ENCODE data around the gene AP5S1. TPM values are rescaled to one million over a fixed set of nuclear protein-coding genes. Genes with fewer than 3 reads are reported as not detected.

Gene AP5S1
- total and polyA plus RNA-seq, 2 of the 13 experiments (the other 11 are each of a cell fraction or from before 2014, with no cell fraction given), result 7.9 to 23.2 TPM

DNA sequence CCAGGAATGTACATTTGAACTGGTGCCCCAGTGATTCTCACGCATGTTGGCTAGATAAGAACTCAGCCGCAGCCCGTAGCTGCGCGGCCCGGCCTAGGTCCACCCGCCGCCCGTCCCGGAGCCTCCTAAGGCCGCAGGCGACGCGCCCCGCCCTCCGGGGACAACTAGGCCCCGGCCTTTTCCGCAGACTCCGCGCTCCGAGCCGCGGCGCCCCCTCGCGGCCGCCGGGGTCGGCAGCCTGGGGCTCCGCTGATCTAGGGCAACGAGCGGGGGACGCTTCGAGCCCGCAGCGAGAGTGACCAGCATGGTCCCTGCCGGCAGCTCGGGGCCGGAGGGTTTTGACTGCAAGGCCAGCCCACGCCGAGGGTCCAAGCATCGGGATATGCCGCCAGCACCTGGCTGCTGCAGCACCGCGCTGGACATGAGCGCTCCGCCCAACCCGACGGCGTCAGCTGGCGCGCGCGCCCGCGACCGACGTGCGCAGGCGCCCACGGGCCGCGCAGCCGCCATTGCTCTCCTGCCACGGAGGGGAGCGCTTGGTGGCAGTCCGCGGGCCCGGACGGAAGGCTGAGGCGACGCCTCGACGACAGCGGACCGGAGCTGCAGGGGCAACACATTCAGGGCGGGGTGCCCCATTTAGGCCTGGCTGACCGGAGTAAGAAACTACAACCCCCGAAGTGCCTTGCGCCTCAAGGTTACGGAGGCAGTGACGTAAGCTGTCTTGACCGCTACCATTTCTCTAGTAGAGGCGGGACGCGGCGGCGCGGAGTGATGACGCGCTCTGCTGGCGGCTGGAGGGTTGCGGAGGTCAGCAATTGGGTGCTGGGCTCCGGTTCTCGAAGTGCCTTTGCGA lies at the start of gene AP5S1 (continued):
- TF ChIP-seq NCOA5 (CRISPR knock-in tag; IDR thresholded peaks at IDR 0.05) (peak; percentile 84; the same call in 1 of the 2 replicates), YY1 (IDR thresholded peaks at IDR 0.05; ENCODE audit: insufficient read depth, insufficient replicate concordance, low read depth, low read length) (peak; percentile 99), JUND (CRISPR knock-in tag; IDR thresholded peaks at IDR 0.05) (peak; percentile 78; the same call in 1 of the 2 replicates), CENPX (CRISPR knock-in tag; IDR thresholded peaks at IDR 0.05) (no peak), SIN3B (IDR thresholded peaks at IDR 0.05; ENCODE audit: low read length) (peak; percentile 85), SP5 (CRISPR knock-in tag; IDR thresholded peaks at IDR 0.05; ENCODE audit: borderline replicate concordance, low read depth) (peak; percentile 92), SOX5 (CRISPR knock-in tag; IDR thresholded peaks at IDR 0.05; ENCODE audit: borderline replicate concordance) (peak; percentile 43), FOXA1 (IDR thresholded peaks at IDR 0.05) (no peak), FOXA1 (CRISPR knock-in tag; IDR thresholded peaks at IDR 0.05) (peak; percentile 46; the same call in 1 of the 2 replicates), ZFP36L2 (CRISPR knock-in tag; IDR thresholded peaks at IDR 0.05) (no peak; the same call in none of the 2 replicates), TSC22D2 (CRISPR knock-in tag; IDR thresholded peaks at IDR 0.05; ENCODE audit: borderline replicate concordance) (0 out of 2 replicates have a peak, but pooled peaks have one; percentile 88), HNF1A (IDR thresholded peaks at IDR 0.05; ENCODE audit: low read depth) (peak; percentile 60; the same call in 1 of the 2 replicates), HNF1A (CRISPR knock-in tag; IDR thresholded peaks at IDR 0.05; ENCODE audit: borderline replicate concordance) (peak; percentile 78), RBM39 (IDR thresholded peaks at IDR 0.05; ENCODE audit: low read depth, low read length, poor library complexity, severe bottlenecking) (peak; percentile 96), ZNF143 (CRISPR knock-in tag; IDR thresholded peaks at IDR 0.05) (peak; percentile 96), FIP1L1 (IDR thresholded peaks at IDR 0.05; ENCODE audit: borderline replicate concordance, insufficient read depth, low read depth, low read length) (0 out of 2 replicates have a peak, but pooled peaks have one; percentile 39), FOXO4 (CRISPR knock-in tag; conservative IDR thresholded peaks at IDR 0.05) (peak; percentile 97; the same call in 1 of the 2 replicates)
- TF ChIP-seq, protein P1, sequence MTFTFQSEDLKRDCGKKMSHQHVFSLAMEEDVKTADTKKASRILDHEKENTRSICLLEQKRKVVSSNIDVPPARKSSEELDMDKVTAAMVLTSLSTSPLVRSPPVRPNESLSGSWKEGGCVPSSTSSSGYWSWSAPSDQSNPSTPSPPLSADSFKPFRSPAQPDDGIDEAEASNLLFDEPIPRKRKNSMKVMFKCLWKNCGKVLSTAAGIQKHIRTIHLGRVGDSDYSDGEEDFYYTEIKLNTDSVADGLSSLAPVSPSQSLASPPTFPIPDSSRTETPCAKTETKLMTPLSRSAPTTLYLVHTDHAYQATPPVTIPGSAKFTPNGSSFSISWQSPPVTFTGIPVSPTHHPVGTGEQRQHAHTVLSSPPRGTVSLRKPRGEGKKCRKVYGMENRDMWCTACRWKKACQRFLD (CRISPR knock-in tag; IDR thresholded peaks at IDR 0.05; ENCODE audit: borderline replicate concordance), result peak; percentile 92
- TF ChIP-seq, protein P2, sequence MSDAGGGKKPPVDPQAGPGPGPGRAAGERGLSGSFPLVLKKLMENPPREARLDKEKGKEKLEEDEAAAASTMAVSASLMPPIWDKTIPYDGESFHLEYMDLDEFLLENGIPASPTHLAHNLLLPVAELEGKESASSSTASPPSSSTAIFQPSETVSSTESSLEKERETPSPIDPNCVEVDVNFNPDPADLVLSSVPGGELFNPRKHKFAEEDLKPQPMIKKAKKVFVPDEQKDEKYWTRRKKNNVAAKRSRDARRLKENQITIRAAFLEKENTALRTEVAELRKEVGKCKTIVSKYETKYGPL (CRISPR knock-in tag; IDR thresholded peaks at IDR 0.05), result peak; percentile 76; the same call in 1 of the 2 replicates

All from HepG2 (cell line).